GM21381 (cell line): Measurements from ENCODE around the gene DNAH17.

Experiments used
- ATAC-seq: cut with Tn5 transposase; IDR thresholded peaks from one replicate; pipeline ENCODE4 v1.9.1; 2021; ENCODE audit warnings: mild to moderate bottlenecking, moderate library complexity; ENCODE audit not compliant: unreplicated experiment

The DNAH17 gene

DNA sequence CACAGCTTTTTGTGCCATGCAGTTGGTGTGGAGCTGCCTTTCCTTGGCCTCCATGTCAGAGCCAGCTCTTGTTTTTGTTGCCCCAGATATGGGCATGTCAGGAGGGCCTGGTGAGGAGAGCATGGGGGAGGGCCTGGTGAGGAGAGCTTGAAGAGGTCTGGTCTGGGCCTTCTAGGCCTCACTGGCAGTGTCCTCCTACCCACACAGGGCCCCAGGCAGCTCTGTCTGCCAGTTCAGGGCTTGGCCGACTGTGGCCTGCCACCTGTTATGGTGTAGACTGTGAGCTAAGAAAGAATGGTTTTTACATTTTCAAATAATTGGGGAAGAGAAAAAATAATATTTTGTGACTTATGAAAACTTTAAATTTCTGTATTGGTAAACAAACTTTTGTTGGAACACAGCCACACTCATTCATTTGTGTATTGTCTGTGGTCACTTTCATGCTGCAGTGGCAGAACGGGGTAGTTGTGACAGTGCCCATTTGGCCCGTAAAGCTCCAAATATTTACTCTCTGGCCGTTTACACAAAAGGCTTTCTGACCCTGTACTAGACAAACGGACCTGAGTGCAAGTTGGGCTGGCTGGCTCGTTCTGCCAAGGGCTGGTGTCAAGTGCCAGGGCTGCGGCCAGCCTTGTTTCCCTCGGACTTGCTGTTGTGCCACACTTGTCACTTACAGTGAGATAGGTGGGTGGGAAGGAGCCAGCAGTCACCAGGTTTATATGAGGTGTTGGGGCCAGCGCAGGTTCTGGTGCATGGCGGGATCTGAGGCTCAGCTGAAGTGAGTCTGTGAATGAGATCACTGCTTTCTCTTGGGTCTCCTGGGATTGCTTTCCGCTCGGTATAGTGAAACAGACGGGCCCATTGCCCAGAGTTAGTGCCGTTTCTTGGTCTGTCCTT is 180.5 kb downstream of the DNAH17 start:
- no peak for ATAC-seq

GRCh38 chr17:78395155-78395554 is 182.0 kb downstream of the DNAH17 start:
- ATAC-seq, result no peak

DNA sequence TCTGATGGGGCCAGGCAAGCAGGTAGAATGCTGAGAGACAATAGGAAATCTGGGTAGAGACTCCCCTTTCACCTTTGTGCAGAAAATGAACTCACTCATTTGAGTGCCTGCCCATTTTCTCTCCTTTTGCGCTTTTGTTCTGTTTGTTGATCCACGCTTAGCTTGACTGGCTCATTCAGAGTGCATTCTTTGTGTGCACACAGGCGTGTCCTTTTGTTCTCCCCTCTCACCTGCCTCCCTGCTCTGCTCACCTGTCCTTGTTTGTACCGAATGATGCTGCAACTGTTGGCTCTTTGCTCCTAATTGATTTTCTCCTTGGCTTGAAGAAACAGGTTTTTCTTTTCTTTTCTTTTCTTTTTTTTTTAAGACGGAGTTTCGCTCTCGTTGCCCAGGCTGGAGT is 183.0 kb downstream of the DNAH17 start:
- no peak for ATAC-seq

GRCh38 chr17:78393575-78393974 is 183.6 kb downstream of the DNAH17 start:
- ATAC-seq, result no peak

GRCh38 chr17:78392295-78392694 is 184.9 kb downstream of the DNAH17 start:
- no peak for ATAC-seq

GRCh38 chr17:78391843-78392242 is 185.4 kb downstream of the DNAH17 start:
- no peak for ATAC-seq

GRCh38 chr17:78391051-78391431 is 186.2 kb downstream of the DNAH17 start:
- no peak for ATAC-seq

GRCh38 chr17:78390241-78391050 is 186.8 kb downstream of the DNAH17 start:
- no peak for ATAC-seq

DNA sequence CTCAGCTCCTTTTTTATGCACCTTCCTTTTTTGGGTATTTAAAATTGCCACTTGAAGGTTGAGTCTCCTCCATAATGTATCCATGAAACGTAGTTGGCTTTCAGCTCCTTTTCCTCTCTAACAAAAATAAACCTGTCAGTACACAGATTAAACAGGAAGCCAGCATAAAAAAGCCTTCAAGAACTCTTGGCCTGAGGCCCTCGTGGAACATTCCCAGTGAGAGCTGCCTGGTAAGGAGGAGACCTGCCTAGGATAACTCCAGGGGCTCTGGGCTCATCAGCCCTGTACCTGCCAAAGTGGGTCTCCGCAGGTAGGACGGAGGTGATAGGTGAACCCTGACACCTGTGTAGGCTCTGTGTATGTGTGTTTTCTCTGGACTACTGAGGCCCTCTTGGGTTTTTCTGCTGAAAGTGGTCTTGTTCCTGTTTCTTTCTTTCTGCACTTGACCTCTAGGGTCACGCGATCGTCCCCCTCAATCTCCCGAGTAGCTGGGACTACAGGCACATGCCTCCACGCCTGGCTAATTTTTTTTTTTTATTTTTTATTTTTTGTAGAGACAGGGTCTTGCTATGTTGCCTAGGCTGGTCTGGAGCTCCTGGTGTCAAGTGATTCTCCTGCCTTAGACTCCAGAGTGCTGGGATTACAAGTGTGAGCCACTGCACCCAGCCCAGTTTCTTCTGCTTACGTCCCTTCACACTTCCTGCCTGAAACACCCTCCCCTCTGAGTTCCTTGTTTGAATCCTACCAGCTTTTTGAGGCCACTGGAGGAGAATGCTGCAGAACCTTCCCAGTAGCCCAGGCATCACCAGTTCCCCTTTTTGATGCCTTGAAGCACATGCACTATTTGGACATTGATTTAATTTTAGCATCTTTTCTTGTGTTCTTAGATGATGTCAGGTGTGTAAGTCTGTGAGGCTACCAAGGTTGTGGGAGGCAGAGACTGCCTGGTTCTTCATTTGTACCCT is 188.9 kb downstream of the DNAH17 start:
- no peak for ATAC-seq

DNA sequence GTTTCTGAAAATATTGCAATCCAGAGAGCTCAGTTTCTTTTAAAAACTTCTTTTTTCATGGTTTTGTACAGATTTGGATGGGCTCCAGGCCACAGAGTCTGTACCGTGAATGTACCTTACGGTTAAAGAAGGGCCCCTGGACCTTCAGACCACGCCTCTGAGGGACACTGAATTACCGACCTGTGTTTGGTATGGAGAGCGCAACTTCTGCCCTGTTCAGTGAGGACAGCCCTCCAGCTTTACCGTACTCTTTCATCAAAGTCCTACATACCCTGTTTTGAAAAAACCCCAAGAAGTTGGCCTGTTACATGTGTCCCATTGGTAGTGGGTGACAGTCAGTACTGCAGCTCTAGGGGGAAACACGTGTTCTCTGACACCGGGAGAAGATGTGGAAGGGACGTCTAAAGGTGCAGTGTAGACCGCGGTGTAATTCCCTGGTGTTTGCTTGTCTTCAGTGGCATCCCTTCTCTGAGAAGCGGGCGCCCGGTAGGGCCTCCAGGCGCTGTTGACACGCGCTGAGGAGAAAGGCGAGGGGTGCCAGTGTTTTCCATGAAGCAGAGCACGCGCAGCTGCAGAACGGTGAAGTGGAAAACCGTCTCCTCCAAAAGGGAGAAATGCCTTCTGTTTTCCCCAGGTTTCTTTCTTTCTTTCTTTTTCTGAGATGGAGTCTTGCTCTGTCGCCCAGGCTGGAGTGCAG is 192.6 kb downstream of the DNAH17 start:
- no peak for ATAC-seq

- no peak for ATAC-seq
These were observed 193.3 kb downstream of the DNAH17 start for GRCh38 chr17:78383725-78384471.

- ATAC-seq, result no peak
These were observed 195.5 kb downstream of the DNAH17 start for GRCh38 chr17:78381601-78382232.

DNA sequence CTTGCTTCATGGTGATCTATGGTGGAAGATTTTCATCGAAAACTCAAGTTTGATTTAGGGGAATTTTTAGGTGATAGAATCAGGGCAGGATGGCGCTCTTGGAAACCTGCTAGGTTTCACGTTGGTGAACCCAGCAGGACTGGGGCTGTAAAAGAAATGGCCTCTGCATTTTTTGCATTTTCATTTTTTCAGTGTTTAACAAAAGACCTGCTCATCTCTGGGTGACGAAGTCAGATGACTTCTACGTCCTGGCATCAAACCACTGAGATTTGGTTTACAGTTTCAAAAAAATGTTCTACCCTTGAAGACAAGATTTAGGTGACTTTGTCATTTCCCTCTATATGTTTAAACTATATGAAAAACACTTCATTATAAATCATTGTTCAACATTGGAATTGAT is 196.8 kb downstream of the DNAH17 start:
- no peak for ATAC-seq

DNA sequence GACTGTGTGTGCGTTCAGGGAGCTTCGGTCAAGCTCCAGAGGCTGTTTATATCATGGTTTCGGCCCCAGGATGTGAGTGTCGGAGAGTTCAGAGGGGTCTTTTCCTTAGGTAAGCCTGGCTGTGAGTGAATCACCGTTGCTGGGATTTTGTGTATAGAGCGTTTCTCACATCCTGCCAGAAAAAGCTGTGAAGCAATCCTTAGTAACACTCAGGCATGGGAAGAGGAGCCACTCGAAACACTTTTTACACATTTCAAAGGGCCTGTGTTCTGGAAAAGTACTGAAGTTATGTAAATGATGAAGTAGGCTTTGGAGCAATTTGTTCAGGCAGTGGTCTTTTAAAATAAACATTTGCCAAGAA is 198.1 kb downstream of the DNAH17 start:
- no peak for ATAC-seq

GRCh38 chr17:78378225-78379130 is 198.7 kb downstream of the DNAH17 start, which contains the start of gene PGS1:
PGS1 (plus strand) TSS chr17:78378649; CDS start chr17:78378666, 17 bp downstream.
- peak; percentile 65 for ATAC-seq

DNA sequence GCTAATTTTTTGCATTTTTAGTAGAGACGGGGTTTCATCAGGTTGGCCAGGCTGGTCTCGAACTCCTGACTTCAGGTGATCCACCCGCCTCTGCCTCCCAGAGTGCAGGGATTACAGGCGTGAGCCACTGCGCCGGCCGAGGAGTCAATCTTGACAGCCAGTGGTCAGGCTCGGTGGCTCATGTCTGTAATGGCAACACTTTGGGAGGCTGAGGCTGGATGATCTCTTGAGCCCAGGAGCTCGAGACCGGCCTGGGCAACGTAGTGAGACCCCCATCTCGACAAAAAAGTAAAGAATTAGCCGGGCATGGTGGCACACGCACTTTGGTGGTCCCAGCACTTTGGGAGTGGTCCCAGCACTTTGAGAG is 199.4 kb downstream of the DNAH17 start:
- no peak for ATAC-seq

GRCh38 chr17:78376161-78376560 is 201.0 kb downstream of the DNAH17 start:
- no peak for ATAC-seq
